NCI-H774 (cell line): ENCODE data around the gene MRTFA.

Source experiments
- DNase-seq: peaks from one replicate; lab custom pipeline; 2025; lab: John Stamatoyannopoulos, UW

MRTFA gene

GRCh38 chr22:40491990-40492631 lies 144.4 kb downstream of the MRTFA start:
- DNase-seq, result no peak

- DNase-seq, result no peak
These were observed 148.8 kb downstream of the MRTFA start for GRCh38 chr22:40487663-40488249.

DNA sequence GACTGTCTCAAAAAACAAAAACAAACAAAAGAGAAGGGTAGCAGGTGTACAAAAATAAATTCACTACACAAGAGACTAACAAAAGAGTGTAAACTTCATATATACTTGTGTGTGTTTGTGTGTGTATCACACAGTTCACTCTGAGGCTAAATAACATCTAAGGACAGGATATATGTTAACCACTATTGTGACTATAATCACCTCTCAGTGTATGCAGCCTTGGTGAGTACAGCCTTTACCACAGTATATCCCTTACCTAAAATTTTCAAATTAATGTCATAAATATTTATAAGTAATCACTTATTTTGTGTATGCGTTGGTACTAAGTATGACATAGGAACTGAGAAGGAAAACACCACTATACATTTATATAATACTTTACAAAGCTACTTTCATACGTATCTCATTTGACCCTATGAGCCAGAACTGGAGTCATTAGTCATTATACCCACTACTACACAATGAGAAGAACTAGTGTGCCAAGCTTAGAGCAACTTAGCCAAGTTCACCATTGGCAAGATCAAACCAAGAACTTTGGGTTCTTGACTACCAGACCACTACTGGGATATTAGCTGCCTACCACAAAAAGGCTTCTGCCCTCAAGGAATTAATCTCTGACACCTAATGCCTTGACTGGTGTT lies 149.4 kb downstream of the MRTFA start:
- no peak for DNase-seq

DNA sequence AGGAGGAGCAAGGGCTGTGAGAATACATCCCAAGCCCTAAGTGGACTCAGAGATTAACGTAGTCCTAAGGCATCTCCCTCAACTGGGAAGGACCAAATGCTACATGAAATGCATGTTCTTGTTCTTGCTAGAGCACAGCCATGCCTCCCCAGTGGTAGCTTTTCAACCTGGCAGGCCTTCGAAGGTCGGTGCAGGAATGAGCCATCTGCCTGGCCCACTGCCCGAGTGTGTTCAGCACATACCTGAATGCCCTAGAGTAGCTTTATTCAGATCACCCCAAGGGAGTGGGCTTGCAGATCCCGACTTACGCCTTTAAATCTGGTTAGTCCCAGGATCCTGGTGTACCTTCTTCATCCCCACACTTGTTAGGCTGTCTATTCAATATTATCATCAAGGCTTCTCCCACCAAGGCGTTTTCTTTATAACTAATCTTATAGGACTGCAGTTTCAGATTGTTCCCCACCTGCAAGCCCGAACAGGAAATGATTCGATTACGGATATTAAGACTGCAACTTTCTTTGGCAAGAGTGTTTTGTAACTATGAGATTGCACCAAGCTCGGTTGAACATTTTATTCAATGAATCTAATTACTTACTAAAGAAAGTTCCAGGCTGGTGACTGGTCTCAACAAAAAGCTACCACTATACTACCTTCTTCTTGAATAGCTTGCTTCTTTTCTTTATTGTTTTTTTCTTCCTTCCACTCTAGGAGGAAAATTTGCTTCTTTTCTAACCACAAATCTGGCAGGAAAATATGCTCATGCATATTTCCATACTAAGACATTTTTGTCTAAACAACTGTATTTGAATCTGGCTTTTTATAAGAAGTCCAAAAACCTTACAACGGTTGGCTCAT lies 150.5 kb downstream of the MRTFA start:
- no peak for DNase-seq

- DNase-seq, result no peak
These were observed 151.4 kb downstream of the MRTFA start for GRCh38 chr22:40484906-40485669.

- no peak for DNase-seq
These were observed 153.6 kb downstream of the MRTFA start for GRCh38 chr22:40482886-40483285.

DNA sequence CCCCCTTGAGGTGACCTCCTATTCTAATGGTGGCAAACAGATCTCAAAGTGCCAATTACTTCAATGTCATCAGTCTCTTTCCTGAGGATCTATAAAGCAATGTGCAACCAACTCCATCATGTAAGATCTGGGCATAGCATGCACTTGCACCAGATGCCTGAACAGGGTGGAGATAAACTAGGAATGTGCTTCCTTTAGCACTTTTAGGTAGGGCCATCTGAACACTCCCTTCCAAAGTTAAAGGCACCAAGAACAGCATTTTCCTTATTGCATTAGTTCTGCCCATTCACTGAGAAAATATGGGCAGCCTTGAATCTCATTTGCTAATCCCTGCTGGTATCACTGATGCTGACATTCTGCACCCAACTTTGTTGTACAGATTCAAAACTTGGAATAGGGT lies 154.1 kb downstream of the MRTFA start:
- no peak for DNase-seq

DNA sequence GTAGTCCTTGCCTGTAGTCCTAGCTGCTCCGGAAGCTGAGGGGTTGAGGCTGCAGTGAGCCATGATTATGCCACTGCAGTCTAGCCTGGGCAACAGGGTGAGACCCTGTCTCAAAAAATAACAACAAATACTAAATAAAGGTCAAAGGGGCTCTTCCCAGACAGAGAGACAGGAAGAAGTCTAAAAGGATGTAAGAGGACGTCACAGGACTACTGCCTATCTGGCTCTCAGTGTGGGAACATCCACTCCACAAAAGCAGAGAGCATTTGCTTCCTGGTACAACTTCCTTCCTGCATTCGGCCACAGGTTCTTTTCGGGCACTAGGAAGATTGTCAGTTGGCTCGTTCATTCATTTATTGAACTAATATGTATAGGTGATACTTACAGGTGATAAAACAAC lies 155.5 kb downstream of the MRTFA start:
- DNase-seq, result no peak

DNA sequence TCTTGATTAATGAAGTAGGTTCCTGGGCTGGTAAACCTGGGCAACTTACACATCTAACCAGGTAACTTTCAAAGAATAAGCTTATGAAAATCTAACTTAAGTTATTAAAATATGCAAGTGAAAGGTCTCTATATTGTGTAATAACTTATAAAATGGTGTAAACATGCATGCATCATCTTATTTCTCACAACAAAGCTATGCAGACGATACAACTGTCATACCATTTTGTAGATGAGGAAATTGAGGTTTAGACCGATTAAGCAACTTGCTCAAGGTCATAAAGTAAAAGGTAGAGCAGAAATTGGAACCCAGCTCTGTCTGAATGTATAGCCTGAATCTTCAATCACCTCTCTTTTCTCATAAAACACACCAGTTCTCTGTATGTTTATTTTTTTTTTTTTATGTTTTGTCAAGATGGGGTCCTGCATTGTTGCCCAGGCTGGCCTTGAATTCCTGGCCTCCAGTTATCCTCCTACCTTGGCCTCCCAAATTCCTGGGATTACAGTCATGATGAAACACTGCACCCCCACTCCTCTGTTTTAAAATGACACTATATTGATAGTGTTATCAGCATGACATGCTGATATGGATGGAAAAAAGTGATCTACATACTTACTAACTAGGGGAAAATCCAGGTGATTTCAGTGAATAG lies 156.5 kb downstream of the MRTFA start:
- DNase-seq, result no peak

- no peak for DNase-seq
These were observed 157.3 kb downstream of the MRTFA start for GRCh38 chr22:40479126-40479800.

GRCh38 chr22:40478338-40479125 lies 158.0 kb downstream of the MRTFA start:
- DNase-seq, result no peak

GRCh38 chr22:40477683-40478337 lies 158.7 kb downstream of the MRTFA start:
- DNase-seq, result no peak

- no peak for DNase-seq
These were observed 160.2 kb downstream of the MRTFA start for GRCh38 chr22:40476341-40476740.

GRCh38 chr22:40473703-40474102 lies 162.8 kb downstream of the MRTFA start:
- no peak for DNase-seq

DNA sequence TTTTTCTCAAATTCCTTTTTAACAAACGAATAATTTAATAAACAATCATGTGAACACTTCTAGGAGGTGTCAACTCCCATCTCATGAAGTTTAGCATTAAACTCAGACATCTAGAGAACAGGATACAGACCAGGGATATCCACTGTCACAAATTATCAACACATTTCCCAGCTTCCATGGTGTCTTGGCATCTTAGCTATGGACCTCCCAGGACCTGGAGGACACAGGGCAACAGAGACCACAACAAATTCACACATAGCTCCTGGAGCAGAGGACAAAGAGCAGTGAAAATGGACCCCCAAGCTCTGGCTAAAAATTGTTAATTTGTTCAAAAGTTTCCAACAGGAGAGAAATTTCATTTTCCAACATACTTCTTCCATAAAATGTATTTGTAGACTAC lies 163.9 kb downstream of the MRTFA start:
- DNase-seq, result no peak

DNA sequence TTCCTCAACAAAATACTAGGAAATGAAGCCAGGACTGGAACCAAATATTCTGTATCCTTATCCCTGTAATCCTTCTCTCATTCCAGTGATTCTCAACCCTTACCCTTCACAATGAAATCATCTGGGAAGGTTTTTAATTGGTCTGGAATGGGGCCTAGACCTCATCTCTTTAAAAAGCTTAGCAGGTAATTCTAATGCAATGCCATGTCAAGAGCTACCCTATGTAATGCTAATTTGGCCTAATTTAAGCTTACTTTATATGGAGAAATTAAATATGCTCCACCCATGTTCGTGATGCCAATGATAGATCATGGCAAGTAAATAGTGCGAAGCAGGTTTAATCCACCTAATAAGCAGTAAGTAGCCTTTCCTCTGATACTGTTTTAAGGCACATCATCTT lies 164.5 kb downstream of the MRTFA start:
- no peak for DNase-seq

- DNase-seq, result no peak
These were observed 167.3 kb downstream of the MRTFA start for GRCh38 chr22:40469181-40469580.

GRCh38 chr22:40468616-40469015 lies 167.9 kb downstream of the MRTFA start:
- DNase-seq, result no peak

GRCh38 chr22:40466976-40467375 lies 169.5 kb downstream of the MRTFA start:
- DNase-seq, result no peak

- DNase-seq, result no peak
These were observed 172.8 kb downstream of the MRTFA start for GRCh38 chr22:40463683-40464082.
